HepG2 (cell line): ENCODE results near the gene ENTPD7. TPM values are rescaled to one million over a fixed set of nuclear protein-coding genes. Genes with fewer than 3 reads are reported as not detected.

Source experiments
- CREB1 ChIP-seq, 2 experiments: fragments of 450-650 bp in 1 of 2; IDR thresholded peaks; 2 replicates each; pipeline ENCODE4 v1.6.1; 2016 to 2017; ENCODE audit warnings: control low read depth in 1 of 2, mild to moderate bottlenecking in 1 of 2, missing compliant biosample characterization in 1 of 2, missing genetic modification characterization in 1 of 2
- FOXO1 ChIP-seq: sonication (generic); formaldehyde crosslinking; IDR thresholded peaks from 2 replicates; pipeline ENCODE4 v1.4.0; 2020; ENCODE audit warnings: missing genetic modification reagents
- GABPA ChIP-seq, 2 experiments: IDR thresholded peaks; 2 replicates each; pipeline ENCODE4 v1.6.1; 2011 to 2016; ENCODE audit warnings: low read depth in 2 of 2, low read length in 1 of 2, missing biosample characterization in 1 of 2, missing genetic modification characterization in 1 of 2
- HNRNPH1 ChIP-seq: fragments of 200-400 bp; formaldehyde crosslinking; optimal IDR thresholded peaks from 2 replicates; pipeline ENCODE3; 2017; ENCODE audit warnings: mild to moderate bottlenecking, low read depth, low read length
- MYC ChIP-seq: sonication (generic); formaldehyde crosslinking; IDR thresholded peaks from 2 replicates; pipeline ENCODE4 v1.9.0; 2021; ENCODE audit warnings: missing genetic modification reagents, borderline replicate concordance
- PHF8 ChIP-seq: sonication (generic); formaldehyde crosslinking; IDR thresholded peaks from 2 replicates; pipeline ENCODE4 v1.5.0; 2020; ENCODE audit warnings: missing genetic modification reagents
- POLR2G ChIP-seq: fragments of 200-400 bp; formaldehyde crosslinking; IDR thresholded peaks from 2 replicates; pipeline ENCODE4 v1.6.1; 2018; ENCODE audit warnings: mild to moderate bottlenecking, low read depth, low read length, moderate library complexity
- RBFOX2 ChIP-seq: fragments of 200-400 bp; formaldehyde crosslinking; IDR thresholded peaks from 2 replicates; pipeline ENCODE4 v1.6.1; 2017; ENCODE audit warnings: low read depth, mild to moderate bottlenecking, low read length
- ZFP36L1 ChIP-seq: sonication (generic); formaldehyde crosslinking; IDR thresholded peaks from 2 replicates; pipeline ENCODE4 v1.8.0; 2022; ENCODE audit warnings: mild to moderate bottlenecking, missing genetic modification reagents, moderate library complexity
- ZNF30 ChIP-seq: sonication (generic); formaldehyde crosslinking; IDR thresholded peaks from 2 replicates; pipeline ENCODE4 v1.5.0; 2020; ENCODE audit warnings: mild to moderate bottlenecking, missing genetic modification reagents
- ZNF556 ChIP-seq: sonication (generic); formaldehyde crosslinking; IDR thresholded peaks from 2 replicates; pipeline ENCODE4 v1.4.0; 2020; ENCODE audit warnings: mild to moderate bottlenecking, missing genetic modification reagents, borderline replicate concordance
- polyA plus RNA-seq, 8 experiments: library from polyadenylated mRNA; depleted of rRNA in 3 of 8; stranded (reverse) in 7 of 8; unstranded in 1 of 8; fragments of >200 nt; fragmentation: Illumina TruSeq in 4 of 8; extraction: Trizol in 4 of 8; gene quantifications; 2 replicates each; pipeline versions ENCODE4 v1.2.1 to v1.2.3, GENCODE V29; 2011 to 2016; ENCODE audit warnings: low read depth in 4 of 8, missing spikeins in 1 of 8, mixed read lengths in 1 of 8; ENCODE audit not compliant: insufficient read depth in 1 of 8
- total RNA-seq, 5 experiments: library from RNA; depleted of rRNA; stranded (reverse); fragments of >200 nt; fragmentation: Illumina TruSeq; extraction: Trizol; gene quantifications; 2 replicates each; pipeline ENCODE4 v1.2.3, GENCODE V29; 2016; ENCODE audit warnings: low read depth in 1 of 5
- TF ChIP-seq, protein P1 (sequence below): IDR thresholded peaks from 2 replicates; pipeline ENCODE4 v1.6.1; 2016; ENCODE audit warnings: missing compliant biosample characterization, missing genetic modification reagents, borderline replicate concordance
- TF ChIP-seq, protein P2 (sequence below): sonication (generic); formaldehyde crosslinking; IDR thresholded peaks from 2 replicates; pipeline ENCODE4 v1.8.1; 2023; ENCODE audit warnings: mild to moderate bottlenecking, moderate library complexity, missing genetic modification reagents
- TF ChIP-seq, protein P3 (sequence below): IDR thresholded peaks from 2 replicates; pipeline ENCODE4 v1.6.1; 2016; ENCODE audit warnings: mild to moderate bottlenecking
- TF ChIP-seq, protein P4 (sequence below): sonication (generic); formaldehyde crosslinking; IDR thresholded peaks from 2 replicates; pipeline ENCODE4 v1.8.1; 2023; ENCODE audit warnings: mild to moderate bottlenecking, inconsistent platforms, moderate library complexity, missing genetic modification reagents, borderline replicate concordance
- TF ChIP-seq, protein P5 (sequence below): sonication (generic); formaldehyde crosslinking; IDR thresholded peaks from 2 replicates; pipeline ENCODE4; 2020; ENCODE audit warnings: missing genetic modification reagents, mild to moderate bottlenecking, borderline replicate concordance
- TF ChIP-seq, protein P6 (sequence below): sonication (generic); formaldehyde crosslinking; IDR thresholded peaks from 2 replicates; pipeline ENCODE4 v1.5.0; 2020; ENCODE audit warnings: mild to moderate bottlenecking, missing genetic modification reagents, moderate library complexity

The ENTPD7 gene
- total and polyA plus RNA-seq, 2 of the 13 experiments (the other 11 are each of a cell fraction or from before 2014, with no cell fraction given): 7.6 to 36.5 TPM

DNA sequence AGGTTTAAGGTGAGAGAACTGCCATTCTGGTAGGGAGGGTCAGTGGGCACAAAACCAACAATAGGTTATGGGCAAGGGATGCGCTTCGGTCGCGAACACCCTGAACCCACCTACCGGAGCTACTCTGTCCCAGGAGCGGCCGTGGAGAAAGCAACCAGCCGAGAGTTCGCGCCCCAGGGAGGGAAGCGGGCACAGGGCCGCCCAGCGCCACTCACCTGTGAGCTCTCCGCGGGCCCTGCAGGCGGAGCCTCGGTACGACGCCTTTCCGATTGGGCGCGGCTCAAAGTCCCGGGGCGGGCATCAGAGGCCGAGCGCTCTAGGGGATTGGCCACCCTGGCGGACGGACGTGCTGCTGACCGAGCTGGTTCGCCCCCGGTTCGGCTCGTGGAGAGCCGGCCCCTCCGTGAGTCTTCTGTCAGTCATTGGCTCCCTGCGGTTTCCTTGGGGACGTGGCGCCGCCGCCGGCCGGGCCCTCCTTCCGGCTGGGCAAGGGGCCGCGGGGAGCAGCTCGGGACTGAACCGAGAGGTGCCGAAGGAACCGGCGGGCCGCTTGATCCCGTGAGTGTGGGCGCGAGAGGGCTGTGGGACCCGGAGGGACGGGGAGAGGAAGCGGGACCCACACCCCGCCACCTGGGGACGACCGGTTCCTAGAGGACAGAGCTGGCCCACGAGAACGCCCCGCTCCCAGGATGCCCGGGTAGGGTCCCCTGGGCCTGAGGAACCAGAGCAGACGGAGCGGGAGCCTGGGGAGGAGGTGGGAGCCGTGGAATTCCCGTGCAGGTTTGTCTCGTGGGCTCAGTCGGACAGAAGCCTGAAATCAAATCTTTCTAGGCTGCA is at the start of gene ENTPD7 (continued):
- TF ChIP-seq, protein P1, sequence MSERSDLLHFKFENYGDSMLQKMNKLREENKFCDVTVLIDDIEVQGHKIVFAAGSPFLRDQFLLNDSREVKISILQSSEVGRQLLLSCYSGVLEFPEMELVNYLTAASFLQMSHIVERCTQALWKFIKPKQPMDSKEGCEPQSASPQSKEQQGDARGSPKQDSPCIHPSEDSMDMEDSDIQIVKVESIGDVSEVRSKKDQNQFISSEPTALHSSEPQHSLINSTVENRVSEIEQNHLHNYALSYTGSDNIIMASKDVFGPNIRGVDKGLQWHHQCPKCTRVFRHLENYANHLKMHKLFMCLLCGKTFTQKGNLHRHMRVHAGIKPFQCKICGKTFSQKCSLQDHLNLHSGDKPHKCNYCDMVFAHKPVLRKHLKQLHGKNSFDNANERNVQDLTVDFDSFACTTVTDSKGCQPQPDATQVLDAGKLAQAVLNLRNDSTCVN (CRISPR knock-in tag): no peak; the same call in 1 of the 2 replicates
- TF ChIP-seq ZNF30 (CRISPR knock-in tag): 0 out of 2 replicates have a peak, but pooled peaks have one; percentile 57
- peak; percentile 92 for TF ChIP-seq RBFOX2
- peak; percentile 49 for TF ChIP-seq GABPA (IDR thresholded peaks at IDR 0.05; ENCODE audit: low read depth, low read length)
- peak; percentile 76 for TF ChIP-seq GABPA (CRISPR knock-in tag; IDR thresholded peaks at IDR 0.05; ENCODE audit: low read depth)
- TF ChIP-seq, protein P2, sequence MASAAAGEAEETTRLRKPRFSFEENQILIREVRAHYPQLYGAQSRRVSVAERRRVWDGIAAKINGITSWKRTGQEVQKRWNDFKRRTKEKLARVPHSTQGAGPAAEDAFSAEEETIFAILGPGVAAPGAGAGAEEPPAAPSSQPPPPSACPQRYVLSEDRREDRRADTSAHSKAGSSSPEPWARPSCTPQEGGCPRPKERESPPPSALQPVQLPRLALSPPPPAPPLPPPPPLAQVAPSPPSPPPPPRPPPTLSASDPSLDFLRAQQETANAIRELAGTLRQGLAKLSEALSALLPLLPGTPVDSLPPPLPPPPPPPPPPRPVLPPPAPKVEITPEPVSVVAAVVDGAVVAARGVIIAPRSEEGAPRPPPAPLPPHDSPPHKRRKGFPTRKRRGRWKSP: peak; percentile 77
- 0 out of 2 replicates have a peak, but pooled peaks have one; percentile 2 for TF ChIP-seq FOXO1 (CRISPR knock-in tag)
- peak; percentile 95 for TF ChIP-seq POLR2G
- TF ChIP-seq, protein P3, sequence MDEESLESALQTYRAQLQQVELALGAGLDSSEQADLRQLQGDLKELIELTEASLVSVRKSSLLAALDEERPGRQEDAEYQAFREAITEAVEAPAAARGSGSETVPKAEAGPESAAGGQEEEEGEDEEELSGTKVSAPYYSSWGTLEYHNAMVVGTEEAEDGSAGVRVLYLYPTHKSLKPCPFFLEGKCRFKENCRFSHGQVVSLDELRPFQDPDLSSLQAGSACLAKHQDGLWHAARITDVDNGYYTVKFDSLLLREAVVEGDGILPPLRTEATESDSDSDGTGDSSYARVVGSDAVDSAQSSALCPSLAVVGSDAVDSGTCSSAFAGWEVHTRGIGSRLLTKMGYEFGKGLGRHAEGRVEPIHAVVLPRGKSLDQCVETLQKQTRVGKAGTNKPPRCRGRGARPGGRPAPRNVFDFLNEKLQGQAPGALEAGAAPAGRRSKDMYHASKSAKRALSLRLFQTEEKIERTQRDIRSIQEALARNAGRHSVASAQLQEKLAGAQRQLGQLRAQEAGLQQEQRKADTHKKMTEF (CRISPR knock-in tag): peak; percentile 55
- TF ChIP-seq HNRNPH1: no peak
- TF ChIP-seq MYC (CRISPR knock-in tag): peak; percentile 26; the same call in 1 of the 2 replicates
- peak; percentile 90 for TF ChIP-seq PHF8 (CRISPR knock-in tag)
- TF ChIP-seq, protein P4, sequence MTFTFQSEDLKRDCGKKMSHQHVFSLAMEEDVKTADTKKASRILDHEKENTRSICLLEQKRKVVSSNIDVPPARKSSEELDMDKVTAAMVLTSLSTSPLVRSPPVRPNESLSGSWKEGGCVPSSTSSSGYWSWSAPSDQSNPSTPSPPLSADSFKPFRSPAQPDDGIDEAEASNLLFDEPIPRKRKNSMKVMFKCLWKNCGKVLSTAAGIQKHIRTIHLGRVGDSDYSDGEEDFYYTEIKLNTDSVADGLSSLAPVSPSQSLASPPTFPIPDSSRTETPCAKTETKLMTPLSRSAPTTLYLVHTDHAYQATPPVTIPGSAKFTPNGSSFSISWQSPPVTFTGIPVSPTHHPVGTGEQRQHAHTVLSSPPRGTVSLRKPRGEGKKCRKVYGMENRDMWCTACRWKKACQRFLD: peak; percentile 81; the same call in 1 of the 2 replicates
- TF ChIP-seq ZFP36L1 (CRISPR knock-in tag): peak; percentile 47; the same call in 1 of the 2 replicates
- TF ChIP-seq, protein P5, sequence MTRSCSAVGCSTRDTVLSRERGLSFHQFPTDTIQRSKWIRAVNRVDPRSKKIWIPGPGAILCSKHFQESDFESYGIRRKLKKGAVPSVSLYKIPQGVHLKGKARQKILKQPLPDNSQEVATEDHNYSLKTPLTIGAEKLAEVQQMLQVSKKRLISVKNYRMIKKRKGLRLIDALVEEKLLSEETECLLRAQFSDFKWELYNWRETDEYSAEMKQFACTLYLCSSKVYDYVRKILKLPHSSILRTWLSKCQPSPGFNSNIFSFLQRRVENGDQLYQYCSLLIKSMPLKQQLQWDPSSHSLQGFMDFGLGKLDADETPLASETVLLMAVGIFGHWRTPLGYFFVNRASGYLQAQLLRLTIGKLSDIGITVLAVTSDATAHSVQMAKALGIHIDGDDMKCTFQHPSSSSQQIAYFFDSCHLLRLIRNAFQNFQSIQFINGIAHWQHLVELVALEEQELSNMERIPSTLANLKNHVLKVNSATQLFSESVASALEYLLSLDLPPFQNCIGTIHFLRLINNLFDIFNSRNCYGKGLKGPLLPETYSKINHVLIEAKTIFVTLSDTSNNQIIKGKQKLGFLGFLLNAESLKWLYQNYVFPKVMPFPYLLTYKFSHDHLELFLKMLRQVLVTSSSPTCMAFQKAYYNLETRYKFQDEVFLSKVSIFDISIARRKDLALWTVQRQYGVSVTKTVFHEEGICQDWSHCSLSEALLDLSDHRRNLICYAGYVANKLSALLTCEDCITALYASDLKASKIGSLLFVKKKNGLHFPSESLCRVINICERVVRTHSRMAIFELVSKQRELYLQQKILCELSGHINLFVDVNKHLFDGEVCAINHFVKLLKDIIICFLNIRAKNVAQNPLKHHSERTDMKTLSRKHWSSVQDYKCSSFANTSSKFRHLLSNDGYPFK (CRISPR knock-in tag): peak; percentile 84; the same call in 1 of the 2 replicates
- TF ChIP-seq CREB1 (IDR thresholded peaks at IDR 0.05): peak; percentile 73
- peak; percentile 53 for TF ChIP-seq CREB1 (CRISPR knock-in tag; IDR thresholded peaks at IDR 0.05)
- TF ChIP-seq, protein P6, sequence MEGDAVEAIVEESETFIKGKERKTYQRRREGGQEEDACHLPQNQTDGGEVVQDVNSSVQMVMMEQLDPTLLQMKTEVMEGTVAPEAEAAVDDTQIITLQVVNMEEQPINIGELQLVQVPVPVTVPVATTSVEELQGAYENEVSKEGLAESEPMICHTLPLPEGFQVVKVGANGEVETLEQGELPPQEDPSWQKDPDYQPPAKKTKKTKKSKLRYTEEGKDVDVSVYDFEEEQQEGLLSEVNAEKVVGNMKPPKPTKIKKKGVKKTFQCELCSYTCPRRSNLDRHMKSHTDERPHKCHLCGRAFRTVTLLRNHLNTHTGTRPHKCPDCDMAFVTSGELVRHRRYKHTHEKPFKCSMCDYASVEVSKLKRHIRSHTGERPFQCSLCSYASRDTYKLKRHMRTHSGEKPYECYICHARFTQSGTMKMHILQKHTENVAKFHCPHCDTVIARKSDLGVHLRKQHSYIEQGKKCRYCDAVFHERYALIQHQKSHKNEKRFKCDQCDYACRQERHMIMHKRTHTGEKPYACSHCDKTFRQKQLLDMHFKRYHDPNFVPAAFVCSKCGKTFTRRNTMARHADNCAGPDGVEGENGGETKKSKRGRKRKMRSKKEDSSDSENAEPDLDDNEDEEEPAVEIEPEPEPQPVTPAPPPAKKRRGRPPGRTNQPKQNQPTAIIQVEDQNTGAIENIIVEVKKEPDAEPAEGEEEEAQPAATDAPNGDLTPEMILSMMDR (CRISPR knock-in tag): peak; percentile 33
- TF ChIP-seq ZNF556 (CRISPR knock-in tag): 0 out of 2 replicates have a peak, but pooled peaks have one; percentile 56
